ENCODE measurements around the gene PPP2R2B.

Gene PPP2R2B

GRCh38 chr5:146640285-146640896 is 238.2 kb downstream of the PPP2R2B start:
- Histone ChIP-seq H3K4me1 (ENCODE audit: control insufficient read depth in 1 of 2, insufficient read depth in 2 of 2, low read length in 2 of 2) (no peaks in the 10 kb centered on the region), H3K9me3 (ENCODE audit: control insufficient read depth in 1 of 2, low read length in 2 of 2) (no peaks in the 10 kb centered on the region), H3K36me3 (ENCODE audit: control insufficient read depth in 1 of 2, insufficient read depth in 2 of 2, low read length in 2 of 2) (no peaks in the 10 kb centered on the region), H3K27me3 (ENCODE audit: low read depth, low read length) (no peaks in the 10 kb centered on the region), H3K27ac (ENCODE audit: low read length) (no peak overlapping the region), H3K4me3 (ENCODE audit: low read depth in 1 of 2, low read length in 2 of 2) (no peak overlapping the region)

- H3K4me3 ChIP-seq (ENCODE audit: low read depth in 1 of 2, low read length in 2 of 2) = no peak overlapping the region
- H3K9me3 ChIP-seq (ENCODE audit: control insufficient read depth in 1 of 2, low read length in 2 of 2) = no peaks in the 10 kb centered on the region
- no peaks in the 10 kb centered on the region for H3K27me3 ChIP-seq (ENCODE audit: low read depth, low read length)
- no peaks in the 10 kb centered on the region for H3K36me3 ChIP-seq (ENCODE audit: control insufficient read depth in 1 of 2, insufficient read depth in 2 of 2, low read length in 2 of 2)
- no peak overlapping the region for H3K27ac ChIP-seq (ENCODE audit: low read length)
- no peaks in the 10 kb centered on the region for H3K4me1 ChIP-seq (ENCODE audit: control insufficient read depth in 1 of 2, insufficient read depth in 2 of 2, low read length in 2 of 2)
Measured at GRCh38 chr5:146635443-146635842, 243.1 kb downstream of the PPP2R2B start.

- H3K4me3 ChIP-seq (ENCODE audit: low read depth in 1 of 2, low read length in 2 of 2) = no peak overlapping the region
- H3K27me3 ChIP-seq (ENCODE audit: low read depth, low read length) = no peaks in the 10 kb centered on the region
- H3K27ac ChIP-seq (ENCODE audit: low read length) = no peak overlapping the region
- no peaks in the 10 kb centered on the region for H3K4me1 ChIP-seq (ENCODE audit: control insufficient read depth in 1 of 2, insufficient read depth in 2 of 2, low read length in 2 of 2)
- no peaks in the 10 kb centered on the region for H3K36me3 ChIP-seq (ENCODE audit: control insufficient read depth in 1 of 2, insufficient read depth in 2 of 2, low read length in 2 of 2)
- H3K9me3 ChIP-seq (ENCODE audit: control insufficient read depth in 1 of 2, low read length in 2 of 2) = no peaks in the 10 kb centered on the region
Measured at GRCh38 chr5:146633323-146633764, 245.2 kb downstream of the PPP2R2B start.

- Histone ChIP-seq H3K36me3 (ENCODE audit: control insufficient read depth in 1 of 2, insufficient read depth in 2 of 2, low read length in 2 of 2) (no peaks in the 10 kb centered on the region), H3K4me3 (ENCODE audit: low read depth in 1 of 2, low read length in 2 of 2) (no peak overlapping the region), H3K4me1 (ENCODE audit: control insufficient read depth in 1 of 2, insufficient read depth in 2 of 2, low read length in 2 of 2) (no peaks in the 10 kb centered on the region), H3K27ac (ENCODE audit: low read length) (no peak overlapping the region), H3K9me3 (ENCODE audit: control insufficient read depth in 1 of 2, low read length in 2 of 2) (no peaks in the 10 kb centered on the region), H3K27me3 (ENCODE audit: low read depth, low read length) (no peaks in the 10 kb centered on the region)
Measured at GRCh38 chr5:146632620-146633322, 245.8 kb downstream of the PPP2R2B start.

GRCh38 chr5:146630472-146630871 is 248.1 kb downstream of the PPP2R2B start:
- Histone ChIP-seq H3K27ac (ENCODE audit: low read length) (no peak overlapping the region), H3K4me3 (ENCODE audit: low read depth in 1 of 2, low read length in 2 of 2) (no peak overlapping the region), H3K4me1 (ENCODE audit: control insufficient read depth in 1 of 2, insufficient read depth in 2 of 2, low read length in 2 of 2) (no peaks in the 10 kb centered on the region), H3K36me3 (ENCODE audit: control insufficient read depth in 1 of 2, insufficient read depth in 2 of 2, low read length in 2 of 2) (no peaks in the 10 kb centered on the region), H3K9me3 (ENCODE audit: control insufficient read depth in 1 of 2, low read length in 2 of 2) (no peaks in the 10 kb centered on the region), H3K27me3 (ENCODE audit: low read depth, low read length) (no peaks in the 10 kb centered on the region)

GRCh38 chr5:146628950-146629349 is 249.6 kb downstream of the PPP2R2B start:
- Histone ChIP-seq H3K4me3 (ENCODE audit: low read depth in 1 of 2, low read length in 2 of 2) (no peak overlapping the region), H3K4me1 (ENCODE audit: control insufficient read depth in 1 of 2, insufficient read depth in 2 of 2, low read length in 2 of 2) (no peaks in the 10 kb centered on the region), H3K36me3 (ENCODE audit: control insufficient read depth in 1 of 2, insufficient read depth in 2 of 2, low read length in 2 of 2) (no peaks in the 10 kb centered on the region), H3K27ac (ENCODE audit: low read length) (no peak overlapping the region), H3K27me3 (ENCODE audit: low read depth, low read length) (no peaks in the 10 kb centered on the region), H3K9me3 (ENCODE audit: control insufficient read depth in 1 of 2, low read length in 2 of 2) (no peaks in the 10 kb centered on the region)

GRCh38 chr5:146626936-146627335 is 251.6 kb downstream of the PPP2R2B start:
- H3K36me3 ChIP-seq (ENCODE audit: control insufficient read depth in 1 of 2, insufficient read depth in 2 of 2, low read length in 2 of 2) = no peaks in the 10 kb centered on the region
- H3K9me3 ChIP-seq (ENCODE audit: control insufficient read depth in 1 of 2, low read length in 2 of 2) = no peaks in the 10 kb centered on the region

GRCh38 chr5:146624179-146624578 is 254.4 kb downstream of the PPP2R2B start:
- H3K27me3 ChIP-seq (ENCODE audit: low read depth, low read length) = no peaks in the 10 kb centered on the region
- no peak overlapping the region for H3K27ac ChIP-seq (ENCODE audit: low read length)
- H3K4me1 ChIP-seq (ENCODE audit: control insufficient read depth in 1 of 2, insufficient read depth in 2 of 2, low read length in 2 of 2) = no peaks in the 10 kb centered on the region
- H3K36me3 ChIP-seq (ENCODE audit: control insufficient read depth in 1 of 2, insufficient read depth in 2 of 2, low read length in 2 of 2) = no peaks in the 10 kb centered on the region
- H3K4me3 ChIP-seq (ENCODE audit: low read depth in 1 of 2, low read length in 2 of 2) = no peak overlapping the region
- H3K9me3 ChIP-seq (ENCODE audit: control insufficient read depth in 1 of 2, low read length in 2 of 2) = no peaks in the 10 kb centered on the region

More at GRCh38 chr5:146626936-146627335, 251.6 kb downstream of the PPP2R2B start:
- no peaks in the 10 kb centered on the region for H3K4me1 ChIP-seq (ENCODE audit: control insufficient read depth in 1 of 2, insufficient read depth in 2 of 2, low read length in 2 of 2)
- no peak overlapping the region for H3K27ac ChIP-seq (ENCODE audit: low read length)
- H3K4me3 ChIP-seq (ENCODE audit: low read depth in 1 of 2, low read length in 2 of 2) = no peak overlapping the region
- H3K27me3 ChIP-seq (ENCODE audit: low read depth, low read length) = no peaks in the 10 kb centered on the region

- Histone ChIP-seq H3K4me3 (ENCODE audit: low read depth in 1 of 2, low read length in 2 of 2) (no peak overlapping the region), H3K36me3 (ENCODE audit: control insufficient read depth in 1 of 2, insufficient read depth in 2 of 2, low read length in 2 of 2) (no peaks in the 10 kb centered on the region), H3K27me3 (ENCODE audit: low read depth, low read length) (no peaks in the 10 kb centered on the region), H3K9me3 (ENCODE audit: control insufficient read depth in 1 of 2, low read length in 2 of 2) (no peaks in the 10 kb centered on the region), H3K27ac (ENCODE audit: low read length) (no peak overlapping the region), H3K4me1 (ENCODE audit: control insufficient read depth in 1 of 2, insufficient read depth in 2 of 2, low read length in 2 of 2) (no peaks in the 10 kb centered on the region)
Measured at GRCh38 chr5:146623666-146624065, 254.9 kb downstream of the PPP2R2B start.

- Histone ChIP-seq H3K27me3 (ENCODE audit: low read depth, low read length) (no peaks in the 10 kb centered on the region), H3K9me3 (ENCODE audit: control insufficient read depth in 1 of 2, low read length in 2 of 2) (no peaks in the 10 kb centered on the region), H3K4me3 (ENCODE audit: low read depth in 1 of 2, low read length in 2 of 2) (no peak overlapping the region), H3K27ac (ENCODE audit: low read length) (no peak overlapping the region), H3K36me3 (ENCODE audit: control insufficient read depth in 1 of 2, insufficient read depth in 2 of 2, low read length in 2 of 2) (no peaks in the 10 kb centered on the region), H3K4me1 (ENCODE audit: control insufficient read depth in 1 of 2, insufficient read depth in 2 of 2, low read length in 2 of 2) (no peaks in the 10 kb centered on the region)
Measured at GRCh38 chr5:146623009-146623408, 255.5 kb downstream of the PPP2R2B start.

GRCh38 chr5:146622391-146622790 is 256.2 kb downstream of the PPP2R2B start:
- Histone ChIP-seq H3K9me3 (ENCODE audit: control insufficient read depth in 1 of 2, low read length in 2 of 2) (no peaks in the 10 kb centered on the region), H3K27ac (ENCODE audit: low read length) (no peak overlapping the region)

GRCh38 chr5:146620669-146621051 is 257.9 kb downstream of the PPP2R2B start:
- Histone ChIP-seq H3K4me3 (ENCODE audit: low read depth in 1 of 2, low read length in 2 of 2) (no peak overlapping the region), H3K27ac (ENCODE audit: low read length) (no peak overlapping the region)

More at GRCh38 chr5:146622391-146622790, 256.2 kb downstream of the PPP2R2B start:
- Histone ChIP-seq H3K4me1 (ENCODE audit: control insufficient read depth in 1 of 2, insufficient read depth in 2 of 2, low read length in 2 of 2) (no peaks in the 10 kb centered on the region), H3K36me3 (ENCODE audit: control insufficient read depth in 1 of 2, insufficient read depth in 2 of 2, low read length in 2 of 2) (no peaks in the 10 kb centered on the region), H3K4me3 (ENCODE audit: low read depth in 1 of 2, low read length in 2 of 2) (no peak overlapping the region), H3K27me3 (ENCODE audit: low read depth, low read length) (no peaks in the 10 kb centered on the region)

More at GRCh38 chr5:146620669-146621051, 257.9 kb downstream of the PPP2R2B start:
- Histone ChIP-seq H3K4me1 (ENCODE audit: control insufficient read depth in 1 of 2, insufficient read depth in 2 of 2, low read length in 2 of 2) (no peaks in the 10 kb centered on the region), H3K9me3 (ENCODE audit: control insufficient read depth in 1 of 2, low read length in 2 of 2) (peaks cover 0 to 5% of the 10 kb centered on the region in 2 donors), H3K36me3 (ENCODE audit: control insufficient read depth in 1 of 2, insufficient read depth in 2 of 2, low read length in 2 of 2) (no peaks in the 10 kb centered on the region), H3K27me3 (ENCODE audit: low read depth, low read length) (no peaks in the 10 kb centered on the region)

All from muscle layer of duodenum (tissue), 2 donors.